Activated naive CD4-positive, alpha-beta T cell (primary cell): ENCODE data around the gene ABCF3.

Source experiments
- DNase-seq, 4 experiments: peaks; one replicate each; lab custom pipeline; 2025; lab: John Stamatoyannopoulos, UW

ABCF3 gene

GRCh38 chr3:184233127-184233843 lies 47.3 kb downstream of the ABCF3 start:
- no peak for DNase-seq

DNA sequence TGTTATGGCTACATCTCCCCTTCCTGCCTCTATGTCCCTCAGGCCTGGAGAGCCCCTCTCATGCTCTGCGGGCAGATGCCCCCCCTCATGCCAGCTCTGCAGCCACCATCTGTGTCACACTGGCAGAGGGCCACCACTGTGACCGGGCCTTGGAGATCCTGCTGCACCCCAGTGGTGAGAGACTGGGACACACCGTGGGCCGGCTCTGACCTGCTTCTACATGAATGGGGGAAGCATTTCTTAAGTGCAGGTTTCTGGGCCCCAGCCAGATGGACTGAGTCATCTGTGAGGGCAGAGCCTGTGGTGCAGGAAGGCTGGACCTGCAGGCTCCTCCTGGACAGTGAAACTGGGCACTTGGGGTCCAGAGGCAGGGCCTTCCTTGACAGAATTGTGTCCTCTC lies 48.2 kb downstream of the ABCF3 start:
- no peak for DNase-seq

GRCh38 chr3:184234671-184235380 lies 48.8 kb downstream of the ABCF3 start:
- no peak for DNase-seq

GRCh38 chr3:184235381-184236032 lies 49.5 kb downstream of the ABCF3 start:
- no peak for DNase-seq

- no peak for DNase-seq
Observed at GRCh38 chr3:184236033-184236410, 50.0 kb downstream of the ABCF3 start.

GRCh38 chr3:184236636-184237035 lies 50.6 kb downstream of the ABCF3 start:
- DNase-seq: no peak

DNA sequence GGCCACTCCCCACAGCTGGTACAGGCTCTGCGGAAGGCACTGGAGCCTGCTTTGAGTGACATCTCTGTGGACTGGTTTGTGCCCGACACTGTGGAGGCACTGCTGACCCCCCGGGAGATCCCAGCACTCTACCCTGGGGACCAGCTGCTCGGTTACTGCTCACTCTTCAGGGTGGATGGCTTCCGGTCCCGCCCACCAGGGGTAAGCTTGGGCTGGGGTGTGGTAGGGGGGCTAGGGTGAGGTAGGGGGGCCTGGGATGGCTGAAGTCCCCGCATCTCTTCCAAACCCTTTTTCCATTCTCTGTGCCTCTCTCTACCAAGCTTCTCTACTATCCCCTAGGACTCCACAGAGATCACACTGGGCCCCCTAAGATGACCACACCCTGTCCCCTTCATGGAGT lies 51.2 kb downstream of the ABCF3 start:
- DNase-seq: no peak

- DNase-seq: no peak
Observed at GRCh38 chr3:184237807-184238206, 51.8 kb downstream of the ABCF3 start.

GRCh38 chr3:184238246-184238818 lies 52.3 kb downstream of the ABCF3 start:
- DNase-seq: no peak

GRCh38 chr3:184239221-184239620 lies 53.2 kb downstream of the ABCF3 start:
- DNase-seq: no peak

DNA sequence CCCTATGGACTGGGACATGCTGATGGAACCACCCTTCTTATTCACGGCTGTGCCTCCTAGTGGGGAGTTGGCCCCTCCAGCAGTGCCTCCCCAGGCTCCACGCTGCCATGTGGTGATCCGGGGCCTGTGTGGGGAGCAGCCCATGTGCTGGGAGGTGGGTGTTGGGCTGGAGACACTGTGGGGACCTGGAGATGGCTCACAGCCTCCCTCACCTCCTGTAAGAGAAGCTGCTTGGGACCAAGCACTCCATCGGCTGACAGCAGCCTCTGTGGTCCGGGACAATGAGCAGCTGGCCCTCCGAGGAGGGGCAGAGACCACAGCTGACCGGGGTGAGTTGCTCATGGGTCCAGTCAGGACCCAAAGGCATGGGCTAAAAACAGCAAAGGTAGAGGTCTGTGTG lies 53.7 kb downstream of the ABCF3 start:
- no peak for DNase-seq

GRCh38 chr3:184240384-184241140 lies 54.6 kb downstream of the ABCF3 start:
- no peak for DNase-seq

- no peak for DNase-seq
Observed at GRCh38 chr3:184241141-184241446, 55.1 kb downstream of the ABCF3 start.

GRCh38 chr3:184241447-184242296 lies 55.7 kb downstream of the ABCF3 start:
- no peak for DNase-seq

DNA sequence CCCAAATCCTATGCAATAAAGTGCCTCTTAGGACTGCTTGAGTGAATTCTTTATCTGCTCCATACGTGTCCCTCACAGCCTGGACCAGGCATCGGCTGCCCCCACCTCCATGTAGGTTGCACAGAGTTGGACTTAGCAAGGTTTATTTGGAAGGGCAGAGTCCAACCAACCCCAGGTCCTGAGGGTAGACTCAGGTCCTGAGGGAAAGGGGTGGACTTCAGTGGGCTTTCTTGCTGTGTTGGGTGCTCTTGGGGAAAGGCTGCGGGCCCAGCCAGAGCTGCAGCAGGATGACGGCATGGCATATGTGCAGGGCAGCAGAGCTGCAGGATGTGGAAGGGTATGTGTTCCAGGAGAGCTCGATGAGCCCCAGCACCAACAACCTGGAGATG lies 56.3 kb downstream of the ABCF3 start:
- no peak for DNase-seq
